ENCODE data around the gene KAZALD1. TPM values are rescaled to one million over a fixed set of nuclear protein-coding genes. Genes with fewer than 3 reads are reported as not detected.

The KAZALD1 gene
- total RNA-seq, 1 experiment from 2014 or later = 16.0 TPM

DNA sequence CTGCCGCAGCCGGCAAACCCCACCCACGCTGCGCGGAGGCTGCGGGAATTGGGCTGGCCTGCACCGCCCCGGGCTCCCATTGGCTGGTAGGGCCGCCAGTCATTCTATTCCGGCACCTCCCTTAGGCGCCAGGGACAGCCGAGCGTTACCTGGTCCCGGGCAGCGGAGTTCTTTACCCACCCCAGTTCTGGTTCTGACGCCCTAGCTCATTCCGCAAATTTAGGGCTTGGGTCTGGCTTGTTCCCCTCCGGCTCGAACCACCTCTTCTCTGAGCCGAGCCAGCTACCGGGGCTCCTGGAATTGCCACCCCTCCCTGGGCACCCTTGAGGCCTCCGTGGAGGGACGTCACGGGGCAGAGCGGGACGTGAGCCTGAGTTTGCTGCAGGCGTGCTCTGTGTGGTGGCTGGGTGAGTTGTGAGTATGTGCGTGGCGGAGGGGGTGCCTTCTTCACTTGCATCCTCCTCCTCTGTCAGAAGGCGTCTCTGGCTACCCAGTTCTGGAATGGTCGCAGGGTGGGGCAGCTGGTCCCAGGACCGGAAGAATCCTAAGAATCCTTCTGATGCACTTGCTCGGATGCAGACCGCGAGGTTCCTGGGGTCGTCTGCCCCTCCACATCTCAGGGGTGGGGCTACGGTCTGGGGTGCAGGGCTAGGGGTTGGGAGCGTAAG lies 30.5 kb upstream of the KAZALD1 start, which contains the start of the genes PDZD7 and SFXN3:
TSS of gene PDZD7 (minus strand) at position 2 of the 668 bp plus-strand sequence. CDS start 910 bp downstream, outside the sequence.
TSS of gene SFXN3 (plus strand) at position 107 of the 668 bp plus-strand sequence. CDS start 3,461 bp downstream, outside the sequence.
- ChIA-PET RAD21 (ENCODE audit: low non-redundant PET in 1 of 2, low total read pairs in 2 of 2, uncharacterized antibody in 2 of 2, unreplicated experiment in 2 of 2) (interaction anchor here in 1 of 2 experiments (1.3 kb wide), 1 partner anchor 17 kb away, joined by 5 read pairs; no protein-coding TSS in a partner anchor), POLR2A (interaction anchor here (0.9 to 2.0 kb wide), 13 partner anchors 9 to 111 kb away, joined by 3 to 12 read pairs (median 4); no protein-coding TSS in a partner anchor), CTCF (interaction anchor here (0.8 to 5.8 kb wide), 16 partner anchors 11 to 111 kb away, joined by 3 to 71 read pairs (median 6); partner anchors contain the start of gene KAZALD1)
- DNase-seq (ENCODE audit: low read depth, low spot score) (peak; percentile 94), ATAC-seq (peak; percentile 87)
- peaks cover 32 to 56% of the 10 kb centered on the region in 2 experiments for H3K4me1 ChIP-seq (ENCODE audit: control insufficient read depth in 1 of 2, insufficient read depth in 2 of 2, low read length in 2 of 2)
- TF ChIP-seq EGR1 (IDR thresholded peaks at IDR 0.05; ENCODE audit: low read depth) = no peak
- H3K9me2 ChIP-seq (ENCODE audit: insufficient read depth) = no peaks in the 10 kb centered on the region
- no peaks in the 10 kb centered on the region for H3K9me3 ChIP-seq (ENCODE audit: control insufficient read depth in 1 of 2, insufficient read depth in 1 of 2, low read depth in 1 of 2, low read length in 2 of 2)
- H3K36me3 ChIP-seq (ENCODE audit: control insufficient read depth in 1 of 2, insufficient read depth in 2 of 2, low read length in 2 of 2) = peaks cover 12 to 18% of the 10 kb centered on the region in 2 experiments; a peak in 3 of 4 replicates
- peak within 1 kb of the TSS; percentile 87 for H3K9ac ChIP-seq (ENCODE audit: low read length)
- H2AFZ ChIP-seq (ENCODE audit: low read depth, low read length, poor library complexity, severe bottlenecking) = peak within 1 kb of the TSS; percentile 53
- H3K4me3 ChIP-seq (replicated peaks in 1 of 2; ENCODE audit: low read depth in 1 of 2, low read length in 2 of 2) = peak within 1 kb of the TSS; percentile 67 to 87
- H3K4me2 ChIP-seq (ENCODE audit: low read length) = peak within 1 kb of the TSS; percentile 96
- no TSS peak for BruUV-seq (replicated peaks)
- no peaks in the 10 kb centered on the region for H4K20me1 ChIP-seq (ENCODE audit: insufficient read depth)
- peaks cover 12% of the 10 kb centered on the region for H3K79me2 ChIP-seq (ENCODE audit: insufficient read depth, low read length)
- intact Hi-C loops (cut with micrococcal nuclease) = no loop called here
- H3K27me3 ChIP-seq (ENCODE audit: insufficient read depth, low read length) = no peaks in the 10 kb centered on the region
- H3K27ac ChIP-seq (ENCODE audit: low read depth, low read length) = peak within 1 kb of the TSS; percentile 81

- CTCF ChIA-PET = interaction anchor here (1.2 to 5.8 kb wide), 10 partner anchors 10 to 110 kb away, joined by 5 to 71 read pairs (median 9); partner anchors contain the start of gene KAZALD1
- DNase-seq (ENCODE audit: low read depth, low spot score) (no peak), ATAC-seq (peak; percentile 39)
- no TSS peak for BruUV-seq (replicated peaks)
- Histone ChIP-seq H2AFZ (ENCODE audit: low read depth, low read length, poor library complexity, severe bottlenecking) (no peak overlapping the region), H3K4me1 (ENCODE audit: control insufficient read depth in 1 of 2, insufficient read depth in 2 of 2, low read length in 2 of 2) (peaks cover 28 to 50% of the 10 kb centered on the region in 2 experiments), H3K36me3 (ENCODE audit: control insufficient read depth in 1 of 2, insufficient read depth in 2 of 2, low read length in 2 of 2) (peaks cover 19 to 25% of the 10 kb centered on the region in 2 experiments), H3K9me3 (ENCODE audit: control insufficient read depth in 1 of 2, insufficient read depth in 1 of 2, low read depth in 1 of 2, low read length in 2 of 2) (no peaks in the 10 kb centered on the region), H3K4me2 (ENCODE audit: low read length) (peak overlapping the region; percentile 96), H3K79me2 (ENCODE audit: insufficient read depth, low read length) (peaks cover 12% of the 10 kb centered on the region), H4K20me1 (ENCODE audit: insufficient read depth) (no peaks in the 10 kb centered on the region), H3K9me2 (ENCODE audit: insufficient read depth) (no peaks in the 10 kb centered on the region), H3K9ac (ENCODE audit: low read length) (peak overlapping the region; percentile 87), H3K27ac (ENCODE audit: low read depth, low read length) (peak overlapping the region; percentile 81), H3K27me3 (ENCODE audit: insufficient read depth, low read length) (no peaks in the 10 kb centered on the region), H3K4me3 (replicated peaks in 1 of 2; ENCODE audit: low read depth in 1 of 2, low read length in 2 of 2) (peak overlapping the region; percentile 67 to 87)
- RAD21 ChIA-PET (ENCODE audit: low non-redundant PET in 1 of 2, low total read pairs in 2 of 2, uncharacterized antibody in 2 of 2, unreplicated experiment in 2 of 2) = no interaction called here
- intact Hi-C loops (cut with micrococcal nuclease) = no loop called here
- TF ChIP-seq MAX (IDR thresholded peaks at IDR 0.05) (no peak), ZFX (IDR thresholded peaks at IDR 0.05) (peak; percentile 35; the same call in 1 of the 2 replicates), YY1 (IDR thresholded peaks at IDR 0.05; ENCODE audit: extremely low read depth, insufficient replicate concordance, low read depth, low read length) (peak; percentile 16), SRF (IDR thresholded peaks at IDR 0.05; ENCODE audit: low read depth) (no peak), CEBPB (IDR thresholded peaks at IDR 0.05; ENCODE audit: low read depth) (no peak), POLR2AphosphoS5 (IDR thresholded peaks at IDR 0.05; ENCODE audit: low read depth, low read length) (no peak), EZH2 (IDR thresholded peaks at IDR 0.05) (no peak), SP1 (IDR thresholded peaks at IDR 0.05; ENCODE audit: low read depth) (no peak), POLR2A (IDR thresholded peaks at IDR 0.05; ENCODE audit: borderline replicate concordance, extremely low read depth, insufficient read depth, insufficient read length) (peak; percentile 40), ELF1 (IDR thresholded peaks at IDR 0.05; ENCODE audit: borderline replicate concordance, low read depth) (no peak), RAD21 (IDR thresholded peaks at IDR 0.05; ENCODE audit: low read depth) (no peak), SIN3A (IDR thresholded peaks at IDR 0.05; ENCODE audit: low read depth) (no peak), EZH2phosphoT487 (IDR thresholded peaks at IDR 0.05; ENCODE audit: borderline replicate concordance) (no peak), CBX3 (IDR thresholded peaks at IDR 0.05; ENCODE audit: low read depth) (no peak), EGR1 (IDR thresholded peaks at IDR 0.05; ENCODE audit: low read depth) (no peak)
- POLR2A ChIA-PET = interaction anchor here (0.6 to 2.0 kb wide), 8 partner anchors 11 to 659 kb away, joined by 3 to 8 read pairs (median 4); no protein-coding TSS in a partner anchor
Observed at GRCh38 chr10:101031796-101032636, 29.8 kb upstream of the KAZALD1 start.

Data from HCT116 (cell line).